ENCODE measurements around the gene PKM. TPM values are rescaled to one million over a fixed set of nuclear protein-coding genes. Genes with fewer than 3 reads are reported as not detected.

Gene PKM
- total RNA-seq, 1 donor from 2014 or later = 221 TPM

DNA sequence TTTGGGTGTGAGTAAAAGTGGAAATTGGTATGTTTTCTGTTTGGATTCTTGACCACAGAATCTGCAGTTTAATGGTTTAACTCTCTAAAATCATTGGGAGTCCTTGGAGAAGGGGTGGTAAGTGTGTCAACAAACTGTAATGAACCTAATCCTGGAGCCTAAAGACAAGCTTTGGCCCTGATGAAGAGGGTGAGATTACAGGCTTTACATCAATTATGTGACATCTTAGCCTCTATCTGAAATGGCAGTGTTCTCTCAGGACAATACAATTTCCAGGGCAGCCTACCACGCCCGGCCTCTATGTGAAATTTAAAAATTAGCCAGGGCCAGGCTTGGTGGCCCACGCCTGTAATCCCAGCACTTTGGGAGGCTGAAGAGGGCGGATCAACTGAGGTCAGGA lies 4.3 kb upstream of the PKM start:
- DNase-seq = no peak

DNA sequence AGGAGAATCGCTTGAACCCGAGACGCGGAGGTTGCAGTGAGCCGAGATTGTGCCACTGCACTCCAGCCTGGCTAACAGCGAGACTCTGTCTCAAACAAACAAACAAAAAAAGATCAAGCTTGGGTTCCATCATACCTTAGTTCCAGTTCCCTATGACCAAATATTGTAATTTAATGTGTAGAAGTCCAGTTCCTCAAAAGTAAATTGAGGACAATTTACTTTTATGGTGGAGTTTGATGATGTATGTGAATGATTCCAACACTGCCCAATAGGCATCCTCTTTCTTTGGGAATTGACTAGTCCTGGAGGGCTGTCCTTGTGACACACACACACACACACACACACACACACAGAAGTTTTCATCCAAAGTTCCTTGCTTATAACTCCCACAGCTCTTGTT lies 2.8 kb upstream of the PKM start:
- DNase-seq = no peak

DNA sequence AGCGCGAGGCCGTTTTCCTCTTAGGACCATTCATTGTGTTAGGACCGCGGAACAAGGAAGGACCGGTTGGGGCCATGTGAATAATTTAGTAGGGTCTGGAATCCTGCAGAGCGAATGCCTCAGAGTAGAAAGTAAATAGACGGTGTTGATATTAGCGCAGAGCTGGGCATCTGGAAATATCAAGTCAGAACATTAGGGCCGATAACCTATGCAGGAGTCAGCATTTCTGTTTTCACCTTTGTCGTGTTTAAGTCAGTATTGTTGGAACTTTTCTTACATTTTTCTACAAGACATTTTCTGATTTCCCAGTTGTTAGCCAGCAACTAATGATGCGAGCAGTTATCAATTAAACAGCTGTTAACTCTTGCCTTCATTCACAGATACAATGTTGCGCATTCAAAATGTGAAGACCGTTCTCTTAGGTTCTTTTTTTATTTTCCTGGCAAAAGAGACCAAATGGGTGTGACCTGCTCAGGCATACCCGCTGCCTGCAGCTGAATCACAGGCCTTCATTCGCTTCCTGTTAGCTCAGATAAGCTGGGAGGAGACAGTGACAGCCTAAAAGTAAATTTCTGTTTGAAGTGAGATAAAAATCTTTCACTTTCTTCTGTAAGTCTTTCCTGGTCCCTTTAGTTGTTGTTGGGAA lies 966 bp upstream of the PKM start:
- DNase-seq = peak; percentile 44

DNA sequence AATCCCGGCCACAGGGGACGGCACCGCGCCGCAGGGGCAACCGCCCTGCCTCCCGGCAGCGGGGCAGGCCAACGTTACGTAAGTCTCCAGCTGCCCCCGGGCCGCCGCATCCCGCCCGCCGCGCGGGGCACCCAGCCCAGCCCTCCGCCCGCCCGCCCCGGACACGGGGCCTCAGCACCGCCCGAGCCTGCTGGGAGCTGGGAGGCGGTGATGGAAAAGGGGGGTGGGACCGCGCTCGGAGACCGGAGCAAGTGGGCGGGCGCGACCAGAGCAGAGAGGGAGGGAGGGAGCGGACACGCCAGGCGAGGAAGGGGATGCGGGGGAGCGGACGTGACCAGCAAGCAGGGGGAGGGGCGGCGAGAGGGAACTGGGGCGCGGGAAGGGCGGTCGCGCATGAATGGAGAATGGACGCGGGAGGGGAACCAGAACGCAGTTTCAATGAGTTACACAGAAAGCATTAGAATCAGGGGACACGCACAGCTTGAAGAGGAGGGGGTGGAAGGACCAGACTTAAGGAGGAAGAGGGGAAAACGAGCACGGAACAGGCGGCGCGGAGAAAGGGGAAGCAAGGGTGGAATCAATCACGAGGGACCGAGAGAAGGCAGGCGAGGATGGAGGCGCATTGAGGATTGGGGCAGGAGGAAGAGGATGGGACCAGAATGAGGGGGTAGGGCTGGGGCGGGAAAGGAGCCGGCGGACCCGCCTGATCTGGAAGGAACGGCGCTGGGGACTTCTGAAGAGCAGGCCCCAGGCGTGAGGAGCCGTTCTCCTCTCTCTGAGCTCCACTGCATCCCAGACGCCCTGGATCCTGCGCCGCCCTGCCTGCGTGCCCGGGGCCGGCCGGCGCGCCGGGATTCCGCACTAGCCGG lies 559 bp downstream of the PKM start:
- peak; percentile 87 for DNase-seq

DNA sequence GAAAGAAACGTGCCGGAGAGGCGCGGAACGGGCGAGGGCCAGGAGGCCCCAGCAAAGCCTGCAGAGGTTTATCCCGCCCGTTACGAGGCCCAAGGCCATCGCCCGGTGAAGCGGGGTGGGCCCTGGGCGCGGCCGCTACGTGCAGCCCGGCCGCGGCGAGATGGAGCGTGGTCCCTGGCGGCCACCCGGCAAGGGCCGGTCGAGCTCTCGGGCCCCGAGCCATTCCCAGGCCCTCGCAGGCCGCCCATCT lies 1.1 kb downstream of the PKM start:
- DNase-seq = no peak

DNA sequence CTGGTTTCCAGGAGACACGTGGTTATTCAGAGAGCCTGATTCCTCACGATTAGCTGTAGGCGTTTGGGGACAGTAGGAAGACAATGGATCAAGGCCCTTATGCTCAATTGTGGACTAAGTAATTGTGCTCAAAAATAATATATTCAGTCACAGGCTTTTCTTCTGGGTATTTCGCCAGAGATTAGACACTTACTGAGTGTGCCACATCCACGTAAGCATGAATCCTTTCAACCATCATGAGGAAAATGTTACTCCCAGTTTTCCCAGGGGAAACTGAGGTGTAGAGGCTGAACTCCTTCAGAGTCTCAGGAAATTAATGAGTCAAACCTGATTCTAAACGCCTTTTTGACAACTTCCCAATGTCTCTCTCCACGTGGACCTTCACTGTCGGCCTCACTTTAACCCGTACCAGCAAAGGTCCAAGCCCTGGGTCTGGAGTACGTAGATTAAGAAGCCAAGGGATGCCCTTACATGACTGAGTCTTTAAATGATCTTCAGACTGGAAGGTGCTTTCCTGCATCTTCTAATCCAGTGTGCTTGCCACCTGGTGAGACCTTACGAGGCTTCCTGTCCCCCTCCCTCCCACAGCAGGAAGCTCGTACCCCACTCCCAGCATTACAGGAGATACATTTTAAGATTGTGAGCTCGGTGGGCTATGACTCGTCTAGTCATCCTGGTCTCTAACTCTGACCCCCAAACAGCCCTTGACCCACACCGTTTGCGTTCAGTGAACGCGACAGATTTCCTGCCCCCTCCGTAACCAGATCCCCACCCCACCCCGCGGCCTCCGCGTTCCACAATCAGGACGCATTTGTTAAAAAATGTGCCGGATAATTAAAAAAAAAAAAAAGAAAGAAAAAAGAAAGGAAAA lies 1.7 kb downstream of the PKM start:
- DNase-seq = peak; percentile 35

DNA sequence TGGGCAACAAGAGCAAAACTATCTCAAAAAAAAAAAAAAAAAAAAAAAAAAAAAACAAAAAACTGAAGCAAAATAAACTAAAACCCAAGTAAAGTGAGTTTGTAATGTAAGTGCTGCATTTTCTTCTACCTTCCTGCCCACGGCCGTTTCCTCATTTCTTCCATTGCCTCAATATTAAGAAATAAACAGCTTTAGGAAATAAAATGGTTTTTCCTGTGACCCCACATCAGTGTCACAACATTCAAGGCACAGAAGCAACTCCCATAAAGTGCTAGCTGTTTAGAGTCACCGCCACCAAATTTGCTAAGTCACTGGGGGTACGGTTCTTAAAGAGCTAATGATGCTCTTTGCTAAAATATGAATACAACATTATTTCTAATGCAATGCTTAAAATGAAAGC lies 3.3 kb downstream of the PKM start:
- DNase-seq = no peak

DNA sequence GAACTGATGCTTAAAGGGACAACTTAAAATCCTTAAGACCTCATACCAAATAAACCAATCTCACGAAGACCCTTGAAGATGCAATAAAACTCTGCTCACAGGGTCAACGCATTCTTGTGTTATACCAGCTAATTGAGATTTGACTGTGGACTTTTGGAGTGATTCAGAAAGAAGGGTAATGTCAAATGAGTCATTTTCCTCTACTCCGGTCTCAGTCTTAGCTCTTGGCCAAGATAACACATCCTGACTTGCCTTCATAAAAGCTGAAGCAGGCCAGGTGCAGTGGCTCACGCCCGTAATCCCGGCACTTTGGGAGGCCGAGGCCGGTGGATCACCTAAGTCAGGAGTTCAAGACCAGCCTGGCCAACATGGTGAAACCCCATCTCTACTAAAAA lies 3.8 kb downstream of the PKM start:
- DNase-seq = no peak

DNA sequence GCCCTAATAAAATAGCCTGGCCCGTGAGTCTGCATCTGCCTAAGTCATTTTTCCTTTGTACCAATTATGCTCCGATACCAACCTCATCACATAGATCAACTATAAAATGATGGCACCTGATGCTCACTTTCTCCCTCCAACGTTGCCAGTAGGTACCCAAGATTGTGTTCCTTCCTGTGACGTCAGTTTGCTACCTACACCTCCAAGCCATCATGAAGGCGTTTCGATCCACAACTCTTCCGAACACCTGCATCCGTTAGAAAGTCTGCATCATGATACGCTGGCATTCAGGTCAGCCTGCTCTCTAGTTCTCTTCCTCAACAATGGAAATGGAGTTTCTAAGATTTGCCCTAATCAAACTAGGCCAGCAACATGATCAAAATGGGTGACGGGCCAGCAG lies 7.7 kb downstream of the PKM start:
- DNase-seq = no peak

DNA sequence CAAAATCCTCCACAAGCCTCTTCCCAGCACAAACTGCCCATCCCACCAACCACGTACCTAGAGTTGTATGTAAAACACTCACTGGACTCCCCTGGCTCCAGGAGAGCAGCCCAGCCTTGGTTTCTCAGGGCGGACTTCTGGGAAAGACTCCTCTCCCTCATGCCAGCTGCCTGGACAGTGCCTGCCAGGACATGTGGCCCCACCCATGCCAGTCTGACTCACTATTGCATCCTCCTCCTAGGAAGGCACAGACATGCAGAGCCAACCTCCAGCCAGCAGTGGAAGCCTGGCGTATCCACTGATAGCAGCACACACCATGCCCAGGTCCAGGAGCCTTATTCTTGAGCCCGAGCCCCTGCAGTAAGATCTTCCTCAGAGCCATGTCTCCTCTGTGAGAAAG lies 8.6 kb downstream of the PKM start:
- DNase-seq = no peak

DNA sequence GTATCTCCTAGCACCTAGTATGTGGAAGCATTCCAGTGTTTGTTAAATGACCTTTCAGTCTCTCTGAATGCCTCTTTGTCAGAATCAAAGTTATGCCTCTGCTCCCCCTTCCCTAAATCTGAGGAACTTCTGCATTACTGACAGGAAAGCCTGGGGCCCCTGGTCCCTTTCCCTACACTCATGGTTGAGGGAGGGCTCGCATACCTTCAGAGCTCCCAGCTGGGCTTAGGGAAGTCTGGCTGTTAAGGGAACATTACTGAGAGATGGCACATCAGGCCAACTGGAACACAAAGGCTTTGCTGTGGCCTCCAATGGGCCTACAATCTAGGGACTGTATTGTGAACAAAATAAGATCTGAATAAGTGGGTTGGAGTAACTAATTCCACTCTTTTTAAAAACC lies 10.3 kb downstream of the PKM start:
- DNase-seq = no peak

DNA sequence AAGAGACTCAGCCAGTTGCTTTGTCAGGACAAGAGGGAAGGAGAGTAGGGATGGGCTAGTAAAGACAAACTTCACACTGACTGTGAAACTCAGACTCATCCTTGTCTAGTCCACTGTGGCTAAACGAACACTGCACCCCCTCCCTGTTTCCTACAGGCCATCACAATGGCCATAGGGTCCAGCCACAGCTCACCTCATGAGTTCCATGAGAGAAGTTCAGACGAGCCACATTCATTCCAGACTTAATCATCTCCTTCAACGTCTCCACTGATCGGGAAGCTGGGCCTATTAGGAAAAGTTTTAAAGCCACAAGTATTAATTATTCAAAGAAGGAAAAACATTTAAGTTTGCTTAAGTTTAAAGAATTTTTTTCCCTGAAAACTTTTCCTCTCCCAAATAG lies 13.8 kb downstream of the PKM start:
- no peak for DNase-seq

DNA sequence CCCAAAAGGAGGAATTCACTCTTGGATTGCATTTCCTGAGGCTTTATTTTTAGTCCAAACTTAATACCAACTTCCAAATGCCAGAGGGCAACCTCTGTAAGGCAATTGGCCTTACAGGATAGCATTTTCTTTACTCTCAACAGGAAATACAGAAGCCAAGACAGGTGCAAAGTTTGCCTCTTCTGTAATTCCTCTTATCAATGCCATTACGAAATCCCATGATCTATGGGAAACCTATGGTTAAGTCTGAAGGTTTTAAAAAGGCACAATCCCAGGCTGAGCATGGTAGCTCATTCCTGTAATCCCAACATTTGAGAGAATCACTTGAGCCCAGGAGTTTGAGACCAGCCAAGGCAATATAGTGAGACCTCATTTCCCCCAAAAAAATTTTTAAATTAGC lies 14.9 kb downstream of the PKM start:
- DNase-seq = no peak

DNA sequence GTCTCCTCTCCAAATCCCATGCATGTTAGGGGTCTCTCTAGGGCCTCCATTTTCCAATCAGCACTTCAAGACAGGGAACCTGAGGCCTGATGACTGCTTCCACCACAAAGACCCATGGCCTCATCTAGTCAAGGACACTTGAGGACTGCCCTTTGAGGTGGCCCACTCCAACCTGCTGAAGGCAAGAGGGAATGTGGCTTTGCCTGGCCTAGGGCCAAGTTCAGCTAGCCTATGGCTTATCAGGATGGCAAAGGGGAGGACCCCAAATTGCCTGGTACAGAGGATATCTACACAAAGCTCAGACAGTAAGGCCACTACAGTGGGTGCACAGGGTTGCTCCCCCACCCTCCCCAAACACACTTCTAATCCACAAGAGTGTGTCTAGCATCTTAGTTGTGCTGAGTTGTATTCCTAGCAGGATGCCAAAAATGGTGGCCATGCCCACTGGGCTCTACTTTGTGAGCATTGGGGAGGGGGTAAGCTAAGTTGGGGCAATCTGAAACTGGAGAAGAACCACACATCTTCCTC lies 23.4 kb downstream of the PKM start:
- no peak for DNase-seq

DNA sequence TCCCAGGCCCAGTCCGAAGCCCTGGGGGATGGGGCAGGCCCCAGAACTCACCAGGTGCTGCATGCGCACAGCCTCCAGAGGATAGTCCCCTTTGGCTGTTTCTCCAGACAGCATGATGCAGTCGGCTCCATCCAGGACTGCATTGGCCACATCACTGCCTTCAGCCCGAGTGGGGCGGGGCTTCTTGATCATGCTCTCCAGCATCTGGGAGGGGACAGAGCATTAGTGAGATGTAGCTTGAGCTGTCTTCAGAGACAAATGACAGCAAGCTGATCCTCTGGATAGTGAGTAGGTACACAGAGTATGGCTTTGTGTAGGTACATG lies 24.4 kb downstream of the PKM start:
- no peak for DNase-seq

DNA sequence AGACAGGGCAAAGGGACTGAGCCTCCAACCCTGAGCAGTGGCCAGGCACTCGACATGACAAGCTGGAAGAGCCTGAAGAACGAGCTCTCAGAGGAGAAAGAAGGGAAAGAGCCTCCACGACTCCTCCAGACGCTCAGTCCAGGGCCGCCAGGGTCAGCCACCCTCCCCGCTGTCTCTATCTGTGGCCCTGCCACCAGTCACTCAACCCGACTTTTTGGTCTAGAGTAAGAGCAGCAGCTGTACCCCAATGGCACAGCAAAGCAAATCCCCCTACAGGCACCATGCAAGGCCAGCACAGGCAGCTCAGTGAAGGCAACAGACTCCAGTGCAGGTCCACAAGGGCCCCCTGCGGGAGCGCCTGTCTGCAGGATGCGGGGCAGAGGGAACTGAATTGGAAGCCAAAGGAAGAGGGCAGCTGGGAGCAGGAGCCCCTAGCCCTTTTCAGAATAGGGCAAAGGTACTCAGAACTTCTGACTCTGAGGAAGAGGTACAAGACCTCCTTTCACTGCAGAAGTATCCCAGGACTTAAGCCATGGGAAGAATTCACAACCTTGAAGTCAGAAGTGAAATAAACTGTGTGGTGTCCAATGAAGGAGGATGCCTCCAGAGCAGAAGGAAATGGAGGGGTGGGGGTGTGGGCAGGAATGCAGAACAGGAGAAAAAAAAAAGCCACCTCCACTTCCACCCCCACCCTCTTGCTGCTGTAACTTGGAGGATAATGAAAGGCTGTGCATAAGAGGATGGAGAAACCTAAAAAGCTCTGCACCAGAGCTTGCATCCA lies 24.9 kb downstream of the PKM start:
- no peak for DNase-seq

DNA sequence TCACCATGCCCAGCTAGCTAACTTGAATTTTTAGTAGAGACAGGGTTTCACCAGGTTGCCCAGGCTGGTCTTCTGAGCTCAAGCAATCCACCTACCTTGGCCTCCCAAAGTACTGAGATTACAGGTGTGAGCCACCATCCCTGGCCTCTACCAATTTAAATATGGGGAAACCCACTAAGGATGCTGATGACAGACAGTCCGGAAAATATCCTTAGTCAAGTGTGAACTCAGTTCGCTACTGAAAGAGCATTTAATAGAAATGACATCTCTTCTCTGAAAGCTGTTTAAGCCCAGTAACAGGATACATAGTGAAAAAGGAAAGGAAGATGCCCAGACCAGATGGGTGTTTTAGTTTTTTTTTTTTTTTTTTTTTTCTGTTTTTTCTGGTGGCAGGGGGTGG lies 25.7 kb downstream of the PKM start:
- no peak for DNase-seq

DNA sequence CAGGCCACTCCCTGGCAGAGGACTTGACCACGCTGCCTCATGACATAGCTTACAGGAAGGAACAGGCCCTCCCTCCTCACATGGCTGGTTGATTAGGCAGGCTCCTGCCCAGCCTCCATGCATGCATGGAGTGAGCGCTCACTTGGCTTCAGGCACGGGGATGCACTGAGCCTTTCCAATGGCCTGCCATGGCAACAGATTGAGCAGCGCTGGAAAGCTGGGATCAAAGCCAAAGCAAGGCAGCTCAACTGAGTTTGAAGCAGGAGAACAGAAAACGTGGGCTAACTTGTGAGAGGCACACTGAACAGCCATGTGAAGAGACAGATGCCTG lies 27.5 kb downstream of the PKM start:
- no peak for DNase-seq

DNA sequence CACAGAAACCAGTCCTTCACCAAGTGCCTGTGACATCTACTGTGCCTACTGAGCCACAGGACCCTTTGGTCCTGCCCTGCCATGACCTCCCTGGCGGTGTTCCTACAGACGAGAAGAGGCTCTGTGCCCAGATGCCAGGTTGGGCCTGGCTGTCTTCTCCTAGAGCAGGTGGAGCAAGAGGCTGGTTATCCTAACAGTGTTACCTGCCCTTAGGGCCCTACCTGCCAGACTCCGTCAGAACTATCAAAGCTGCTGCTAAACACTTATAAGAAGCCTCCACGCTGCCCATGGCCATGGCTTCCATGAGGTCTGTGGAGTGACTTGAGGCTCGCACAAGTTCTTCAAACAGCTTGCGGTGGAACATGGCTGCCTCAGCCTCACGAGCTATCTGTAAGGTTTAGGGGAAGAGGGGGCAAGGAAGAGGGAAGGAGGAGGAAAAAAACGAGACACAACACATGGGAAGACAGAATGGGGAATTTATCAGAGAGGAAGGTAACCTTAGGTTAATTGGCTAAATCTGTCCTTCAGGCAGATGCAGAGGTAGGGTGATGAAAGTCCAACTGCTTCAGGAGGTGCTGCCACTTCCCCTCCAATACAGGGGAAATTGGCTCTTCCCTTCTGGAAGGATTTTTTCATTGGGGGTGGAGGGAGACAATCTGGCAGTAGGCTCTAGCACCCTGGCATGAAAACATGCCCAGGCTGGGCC lies 28.0 kb downstream of the PKM start:
- no peak for DNase-seq

DNA sequence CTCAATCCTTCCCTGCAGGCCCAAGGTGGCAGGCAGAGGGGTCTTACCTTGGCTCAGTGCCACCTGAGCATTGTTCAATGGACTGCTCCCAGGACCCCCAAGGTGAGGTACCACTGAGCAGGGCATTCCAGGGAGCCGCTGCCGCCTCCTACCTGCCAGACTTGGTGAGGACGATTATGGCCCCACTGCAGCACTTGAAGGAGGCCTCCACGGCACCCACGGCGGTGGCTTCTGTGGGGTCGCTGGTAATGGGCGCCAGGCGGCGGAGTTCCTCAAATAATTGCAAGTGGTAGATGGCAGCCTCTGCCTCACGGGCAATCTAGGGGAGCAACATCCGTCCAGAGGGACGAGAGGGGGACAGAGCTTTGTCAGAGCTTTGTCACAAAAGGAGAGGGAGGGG lies 28.7 kb downstream of the PKM start:
- DNase-seq = no peak

DNA sequence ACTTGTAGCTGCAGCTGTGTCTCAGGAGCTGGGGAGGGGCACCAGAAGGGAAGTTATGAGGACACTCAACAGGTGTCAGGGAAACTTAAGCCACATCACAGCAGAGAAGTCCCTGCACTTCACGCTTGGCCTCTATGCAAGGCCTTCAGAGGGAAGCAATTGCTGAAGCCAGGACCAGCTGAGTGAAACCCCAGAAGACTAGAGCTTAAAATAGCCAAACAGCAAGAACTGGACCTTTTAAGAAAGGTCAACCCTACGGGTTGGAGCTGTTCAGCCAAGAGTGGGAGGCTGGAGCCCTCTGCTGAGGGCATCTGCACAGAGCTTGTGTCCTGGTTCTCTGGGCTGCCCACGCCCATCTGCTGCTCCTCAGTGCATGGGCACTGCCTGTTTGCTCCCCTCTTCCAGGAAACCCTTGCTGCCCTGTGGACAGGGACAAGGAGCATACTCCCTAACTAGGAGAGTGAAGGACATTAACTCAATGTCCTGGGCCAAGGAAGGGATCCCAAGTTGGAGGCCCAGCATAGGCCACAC lies 29.5 kb downstream of the PKM start:
- no peak for DNase-seq
